Neural cell (in vitro differentiated cells): ENCODE results near the gene TMEM184C. TPM values are rescaled to one million over a fixed set of nuclear protein-coding genes. Genes with fewer than 3 reads are reported as not detected.

Experiments used
- H2AFZ ChIP-seq: fragments of 200-600, 300-800 bp; sonication (generic), shearing (Covaris generic); 2 replicates; pipeline ENCODE4 v1.6.0; 2014; ENCODE audit warnings: low read depth, mild to moderate bottlenecking, antibody characterized with exemption, low read length, moderate library complexity
- H3F3A ChIP-seq: fragments of 200-600 bp; shearing (Covaris generic); 2 replicates; pipeline ENCODE4 v1.6.1; 2016; ENCODE audit warnings: mild to moderate bottlenecking, moderate library complexity, mixed read lengths, antibody characterized with exemption, low read length; ENCODE audit not compliant: insufficient read depth, poor library complexity, severe bottlenecking
- H3K27ac ChIP-seq: fragments of 200-600, 300-800 bp; sonication (generic), shearing (Covaris generic); 2 replicates; pipeline ENCODE4 v1.5.1; 2014; ENCODE audit warnings: mild to moderate bottlenecking, low read length, moderate library complexity
- H3K27me3 ChIP-seq: fragments of 300-800, 200-600 bp; sonication (generic), shearing (Covaris generic); 2 replicates; pipeline ENCODE4 v1.6.0; 2014; ENCODE audit warnings: mild to moderate bottlenecking, low read depth, low read length, moderate library complexity; ENCODE audit not compliant: insufficient read depth
- H3K36me3 ChIP-seq: fragments of 300-800, 200-600 bp; sonication (generic), shearing (Covaris generic); 2 replicates; pipeline ENCODE4 v1.5.1; 2014; ENCODE audit warnings: mild to moderate bottlenecking, antibody characterized with exemption, low read length, moderate library complexity; ENCODE audit not compliant: insufficient read depth
- H3K4me2 ChIP-seq: fragments of 300-800, 200-600 bp; sonication (generic), shearing (Covaris generic); 2 replicates; pipeline ENCODE4 v1.6.0; 2014; ENCODE audit warnings: mild to moderate bottlenecking, low read length
- H3K4me3 ChIP-seq: fragments of 300-800, 200-600 bp; sonication (generic), shearing (Covaris generic); 2 replicates; pipeline ENCODE4 v1.5.1; 2014; ENCODE audit warnings: mild to moderate bottlenecking, low read length, moderate library complexity
- H3K79me2 ChIP-seq: fragments of 200-600 bp; shearing (Covaris generic); replicated peaks from 2 replicates; pipeline ENCODE4 v1.6.0; 2014; ENCODE audit warnings: mild to moderate bottlenecking, low read length, moderate library complexity; ENCODE audit not compliant: insufficient read depth
- H3K9ac ChIP-seq: fragments of 300-800, 200-600 bp; sonication (generic), shearing (Covaris generic); 2 replicates; pipeline ENCODE4 v1.6.1; 2016; ENCODE audit warnings: mild to moderate bottlenecking, low read length, mixed read lengths
- H3K9me2 ChIP-seq: fragments of 200-600 bp; shearing (Covaris generic); 2 replicates; pipeline ENCODE4 v1.6.1; 2016; ENCODE audit warnings: mild to moderate bottlenecking, low read length, mixed read lengths; ENCODE audit not compliant: insufficient read depth
- H3K9me3 ChIP-seq: fragments of 200-600, 300-800 bp; sonication (generic), shearing (Covaris generic); 2 replicates; pipeline ENCODE4 v1.6.1; 2016; ENCODE audit warnings: mild to moderate bottlenecking, mixed run types, low read length, moderate library complexity, mixed read lengths
- H4K20me1 ChIP-seq: fragments of 200-600 bp; shearing (Covaris generic); 2 replicates; pipeline ENCODE4 v1.6.1; 2016; ENCODE audit warnings: mild to moderate bottlenecking, mixed run types; ENCODE audit not compliant: insufficient read depth
- EP300 ChIP-seq: fragments of 450-650 bp; conservative IDR thresholded peaks from 2 replicates; pipeline ENCODE4 v1.6.1; 2014; ENCODE audit warnings: antibody characterized with exemption, mild to moderate bottlenecking, moderate library complexity; ENCODE audit not compliant: poor library complexity, severe bottlenecking
- EZH2 ChIP-seq: fragments of 200-600, 300-800 bp; shearing (Covaris generic), sonication (generic); IDR thresholded peaks from 2 replicates; pipeline ENCODE4 v1.6.1; 2014; ENCODE audit warnings: antibody characterized with exemption, low read length, borderline replicate concordance, mild to moderate bottlenecking; ENCODE audit not compliant: insufficient read depth, poor library complexity, severe bottlenecking
- MXI1 ChIP-seq: fragments of 450-650 bp; conservative IDR thresholded peaks from 2 replicates; pipeline ENCODE4 v1.6.1; 2014; ENCODE audit warnings: antibody characterized with exemption, mild to moderate bottlenecking; ENCODE audit not compliant: poor library complexity, severe bottlenecking
- POLR2AphosphoS5 ChIP-seq: IDR thresholded peaks from 2 replicates; pipeline ENCODE4 v1.6.1; 2012
- RAD21 ChIP-seq: fragments of 450-650 bp; conservative IDR thresholded peaks from 2 replicates; pipeline ENCODE4 v1.6.1; 2014; ENCODE audit warnings: antibody characterized with exemption, mild to moderate bottlenecking, moderate library complexity
- SMC3 ChIP-seq: fragments of 450-650 bp; conservative IDR thresholded peaks from 2 replicates; pipeline ENCODE4 v1.6.1; 2014; ENCODE audit warnings: antibody characterized with exemption, mild to moderate bottlenecking, moderate library complexity; ENCODE audit not compliant: poor library complexity
- TAF1 ChIP-seq: IDR thresholded peaks from 2 replicates; pipeline ENCODE4 v1.6.1; 2012; ENCODE audit warnings: low read depth
- polyA plus RNA-seq: library from polyadenylated mRNA; depleted of rRNA; stranded (reverse); fragments of >200 nt; gene quantifications from 2 replicates; pipeline ENCODE4 v1.2.3, GENCODE V29; 2014
- TF ChIP-seq, protein P1 (sequence below): fragments of 450-650 bp; IDR thresholded peaks from 2 replicates; pipeline ENCODE4 v1.5.1; 2014; ENCODE audit warnings: antibody characterized with exemption, mild to moderate bottlenecking, moderate library complexity; ENCODE audit not compliant: poor library complexity, severe bottlenecking
- TF ChIP-seq, protein P2 (sequence below): IDR thresholded peaks from 2 replicates; pipeline ENCODE4 v1.6.1; 2012; ENCODE audit warnings: borderline replicate concordance

Gene TMEM184C
- polyA plus RNA-seq, 1 donor from 2014 or later, result 48.8 TPM

DNA sequence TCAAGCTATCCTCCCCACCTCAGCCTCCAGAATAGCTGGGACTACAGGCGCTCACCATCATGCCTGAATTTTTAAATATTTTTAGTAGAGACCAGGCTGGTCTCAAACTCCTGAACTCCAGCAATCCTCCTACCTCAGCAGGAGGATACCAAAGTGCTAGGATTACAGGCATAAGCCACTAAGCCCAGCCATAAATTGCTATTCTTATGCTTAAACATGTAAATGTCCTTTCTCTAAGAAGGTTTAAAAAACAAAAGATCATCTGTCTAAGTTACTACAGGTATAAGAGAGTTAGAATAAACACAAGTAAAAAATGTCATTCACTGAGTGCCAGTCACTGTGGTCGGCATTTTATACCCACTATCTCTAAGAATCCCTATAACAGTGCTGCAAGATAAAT, 38.4 kb downstream of the TMEM184C start:
- Histone ChIP-seq H4K20me1 (no peaks in the 10 kb centered on the region), H3K9ac (no peak overlapping the region), H3K27ac (no peak overlapping the region), H3K79me2 (no peaks in the 10 kb centered on the region), H3K36me3 (no peaks in the 10 kb centered on the region), H3K9me2 (no peaks in the 10 kb centered on the region), H3K4me3 (no peak overlapping the region), H3K9me3 (no peaks in the 10 kb centered on the region), H3F3A (no peaks in the 10 kb centered on the region), H3K4me2 (no peak overlapping the region), H3K27me3 (no peaks in the 10 kb centered on the region), H2AFZ (no peak overlapping the region)
- no peak for TF ChIP-seq EP300
- TF ChIP-seq POLR2AphosphoS5, result no peak
- TF ChIP-seq, protein P1, sequence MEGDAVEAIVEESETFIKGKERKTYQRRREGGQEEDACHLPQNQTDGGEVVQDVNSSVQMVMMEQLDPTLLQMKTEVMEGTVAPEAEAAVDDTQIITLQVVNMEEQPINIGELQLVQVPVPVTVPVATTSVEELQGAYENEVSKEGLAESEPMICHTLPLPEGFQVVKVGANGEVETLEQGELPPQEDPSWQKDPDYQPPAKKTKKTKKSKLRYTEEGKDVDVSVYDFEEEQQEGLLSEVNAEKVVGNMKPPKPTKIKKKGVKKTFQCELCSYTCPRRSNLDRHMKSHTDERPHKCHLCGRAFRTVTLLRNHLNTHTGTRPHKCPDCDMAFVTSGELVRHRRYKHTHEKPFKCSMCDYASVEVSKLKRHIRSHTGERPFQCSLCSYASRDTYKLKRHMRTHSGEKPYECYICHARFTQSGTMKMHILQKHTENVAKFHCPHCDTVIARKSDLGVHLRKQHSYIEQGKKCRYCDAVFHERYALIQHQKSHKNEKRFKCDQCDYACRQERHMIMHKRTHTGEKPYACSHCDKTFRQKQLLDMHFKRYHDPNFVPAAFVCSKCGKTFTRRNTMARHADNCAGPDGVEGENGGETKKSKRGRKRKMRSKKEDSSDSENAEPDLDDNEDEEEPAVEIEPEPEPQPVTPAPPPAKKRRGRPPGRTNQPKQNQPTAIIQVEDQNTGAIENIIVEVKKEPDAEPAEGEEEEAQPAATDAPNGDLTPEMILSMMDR, result no peak
- TF ChIP-seq SMC3, result no peak
- no peak for TF ChIP-seq RAD21
- TF ChIP-seq EZH2, result no peak
- no peak for TF ChIP-seq MXI1
- TF ChIP-seq TAF1, result no peak
- TF ChIP-seq, protein P2, sequence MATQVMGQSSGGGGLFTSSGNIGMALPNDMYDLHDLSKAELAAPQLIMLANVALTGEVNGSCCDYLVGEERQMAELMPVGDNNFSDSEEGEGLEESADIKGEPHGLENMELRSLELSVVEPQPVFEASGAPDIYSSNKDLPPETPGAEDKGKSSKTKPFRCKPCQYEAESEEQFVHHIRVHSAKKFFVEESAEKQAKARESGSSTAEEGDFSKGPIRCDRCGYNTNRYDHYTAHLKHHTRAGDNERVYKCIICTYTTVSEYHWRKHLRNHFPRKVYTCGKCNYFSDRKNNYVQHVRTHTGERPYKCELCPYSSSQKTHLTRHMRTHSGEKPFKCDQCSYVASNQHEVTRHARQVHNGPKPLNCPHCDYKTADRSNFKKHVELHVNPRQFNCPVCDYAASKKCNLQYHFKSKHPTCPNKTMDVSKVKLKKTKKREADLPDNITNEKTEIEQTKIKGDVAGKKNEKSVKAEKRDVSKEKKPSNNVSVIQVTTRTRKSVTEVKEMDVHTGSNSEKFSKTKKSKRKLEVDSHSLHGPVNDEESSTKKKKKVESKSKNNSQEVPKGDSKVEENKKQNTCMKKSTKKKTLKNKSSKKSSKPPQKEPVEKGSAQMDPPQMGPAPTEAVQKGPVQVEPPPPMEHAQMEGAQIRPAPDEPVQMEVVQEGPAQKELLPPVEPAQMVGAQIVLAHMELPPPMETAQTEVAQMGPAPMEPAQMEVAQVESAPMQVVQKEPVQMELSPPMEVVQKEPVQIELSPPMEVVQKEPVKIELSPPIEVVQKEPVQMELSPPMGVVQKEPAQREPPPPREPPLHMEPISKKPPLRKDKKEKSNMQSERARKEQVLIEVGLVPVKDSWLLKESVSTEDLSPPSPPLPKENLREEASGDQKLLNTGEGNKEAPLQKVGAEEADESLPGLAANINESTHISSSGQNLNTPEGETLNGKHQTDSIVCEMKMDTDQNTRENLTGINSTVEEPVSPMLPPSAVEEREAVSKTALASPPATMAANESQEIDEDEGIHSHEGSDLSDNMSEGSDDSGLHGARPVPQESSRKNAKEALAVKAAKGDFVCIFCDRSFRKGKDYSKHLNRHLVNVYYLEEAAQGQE, result no peak

DNA sequence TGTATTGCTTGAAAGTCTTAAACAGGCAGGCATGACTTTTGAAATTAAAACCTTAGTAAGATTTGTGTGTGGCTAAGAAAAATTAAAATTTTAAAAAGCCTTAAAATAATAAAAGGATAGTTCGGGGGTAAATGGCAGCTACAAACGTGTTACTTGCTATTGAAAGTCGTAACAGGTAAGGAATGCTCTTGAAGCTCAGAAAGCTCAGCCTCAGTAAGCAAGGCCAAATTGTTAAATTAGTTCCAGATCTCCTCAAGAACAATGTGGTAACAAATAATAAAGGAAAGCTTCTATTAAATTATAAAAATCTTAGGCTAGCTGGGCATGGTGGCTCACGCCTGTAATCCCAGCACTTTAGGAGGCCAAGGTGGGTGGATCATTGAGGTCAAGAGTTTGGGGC, 41.3 kb downstream of the TMEM184C start:
- Histone ChIP-seq H3K9me2 (no peaks in the 10 kb centered on the region), H4K20me1 (no peaks in the 10 kb centered on the region), H3K9ac (no peak overlapping the region), H3K79me2 (no peaks in the 10 kb centered on the region), H3F3A (no peaks in the 10 kb centered on the region), H2AFZ (no peak overlapping the region), H3K36me3 (no peaks in the 10 kb centered on the region), H3K9me3 (no peaks in the 10 kb centered on the region), H3K4me2 (no peak overlapping the region), H3K27me3 (no peaks in the 10 kb centered on the region), H3K4me3 (no peak overlapping the region), H3K27ac (no peak overlapping the region)
- TF ChIP-seq RAD21, result no peak
- no peak for TF ChIP-seq POLR2AphosphoS5
- no peak for TF ChIP-seq TAF1
- no peak for TF ChIP-seq SMC3
- no peak for TF ChIP-seq MXI1
- TF ChIP-seq, protein P1, result no peak
- TF ChIP-seq EZH2, result no peak
- TF ChIP-seq, protein P2, result no peak
